SK-N-SH treated with all-trans-retinoic acid at 6 μM for 48 hours (cell line): ENCODE data around the gene EBF3.

Source experiments
- ATAC-seq: fragments of 200-7000 bp; cut with Tn5 transposase; 3 replicates; pipeline ENCODE4 v1.9.1; 2020; ENCODE audit warnings: mild to moderate bottlenecking, moderate library complexity
- ARNTL ChIP-seq: fragments of 450-650 bp; formaldehyde crosslinking; IDR thresholded peaks from 2 replicates; pipeline ENCODE4 v1.5.0; 2020; ENCODE audit warnings: low read depth, mild to moderate bottlenecking, moderate library complexity, borderline replicate concordance
- BACH2 ChIP-seq: fragments of 250-450 bp; sonication (Bioruptor Pico); IDR thresholded peaks from 2 replicates; pipeline ENCODE4 v1.9.0; 2021; ENCODE audit warnings: mild to moderate bottlenecking, borderline replicate concordance
- CREB5 ChIP-seq: fragments of 250-450 bp; sonication (Bioruptor Pico); IDR thresholded peaks from 2 replicates; pipeline ENCODE4 v1.5.1; 2020; ENCODE audit warnings: low read depth, mild to moderate bottlenecking, moderate library complexity
- ESRRG ChIP-seq: fragments of 250-450 bp; sonication (Bioruptor Pico); IDR thresholded peaks from 2 replicates; pipeline ENCODE4 v1.6.1; 2021; ENCODE audit warnings: mild to moderate bottlenecking
- GLIS3 ChIP-seq: fragments of 250-450 bp; sonication (Bioruptor Pico); IDR thresholded peaks from 2 replicates; pipeline ENCODE4 v1.5.0; 2020; ENCODE audit warnings: mild to moderate bottlenecking, moderate library complexity
- PATZ1 ChIP-seq: fragments of 250-450 bp; sonication (Bioruptor Pico); IDR thresholded peaks from 2 replicates; pipeline ENCODE4 v1.8.0; 2020; ENCODE audit warnings: mild to moderate bottlenecking, moderate library complexity, borderline replicate concordance
- PPARA ChIP-seq: fragments of 250-450 bp; sonication (Bioruptor Pico); IDR thresholded peaks from 2 replicates; pipeline ENCODE4 v1.5.0; 2020; ENCODE audit warnings: mild to moderate bottlenecking, borderline replicate concordance
- SNAI2 ChIP-seq: fragments of 250-450 bp; sonication (Bioruptor Pico); IDR thresholded peaks from 2 replicates; pipeline ENCODE4 v1.5.0; 2020; ENCODE audit warnings: mild to moderate bottlenecking, moderate library complexity
- TCF4 ChIP-seq: fragments of 250-450 bp; sonication (Bioruptor Pico); IDR thresholded peaks from 2 replicates; pipeline ENCODE4 v1.8.0; 2021; ENCODE audit warnings: mild to moderate bottlenecking, moderate library complexity, borderline replicate concordance
- TOX ChIP-seq: fragments of 250-450 bp; sonication (Bioruptor Pico); IDR thresholded peaks from 2 replicates; pipeline ENCODE4 v1.8.0; 2021; ENCODE audit warnings: mild to moderate bottlenecking, moderate library complexity, borderline replicate concordance
- ZC3H10 ChIP-seq: fragments of 250-450 bp; sonication (Bioruptor Pico); IDR thresholded peaks from 2 replicates; pipeline ENCODE4 v1.5.1; 2021; ENCODE audit warnings: mild to moderate bottlenecking, moderate library complexity
- ZFP3 ChIP-seq: fragments of 250-450 bp; sonication (Bioruptor Pico); IDR thresholded peaks from 2 replicates; pipeline ENCODE4 v1.5.0; 2020; ENCODE audit warnings: mild to moderate bottlenecking, moderate library complexity
- ZFP30 ChIP-seq: fragments of 450-650 bp; formaldehyde crosslinking; IDR thresholded peaks from 2 replicates; pipeline ENCODE4 v1.5.0; 2022; ENCODE audit warnings: mild to moderate bottlenecking, moderate library complexity
- ZNF565 ChIP-seq: fragments of 450-650 bp; formaldehyde crosslinking; conservative IDR thresholded peaks from 2 replicates; pipeline ENCODE4 v1.5.0; 2020; ENCODE audit warnings: low read depth, mild to moderate bottlenecking, moderate library complexity
- ZNF70 ChIP-seq: fragments of 450-650 bp; formaldehyde crosslinking; IDR thresholded peaks from 2 replicates; pipeline ENCODE4 v1.5.0; 2020; ENCODE audit warnings: mild to moderate bottlenecking, moderate library complexity
- ZNF8 ChIP-seq: fragments of 450-650 bp; formaldehyde crosslinking; IDR thresholded peaks from 2 replicates; pipeline ENCODE4 v1.5.0; 2020; ENCODE audit warnings: mild to moderate bottlenecking, moderate library complexity
- TF ChIP-seq, protein P1 (sequence below): fragments of 250-450 bp; sonication (Bioruptor Pico); IDR thresholded peaks from 2 replicates; pipeline ENCODE4 v1.5.0; 2020; ENCODE audit warnings: mild to moderate bottlenecking, moderate library complexity
- TF ChIP-seq, protein P2 (sequence below): fragments of 250-450 bp; sonication (Bioruptor Pico); IDR thresholded peaks from 2 replicates; pipeline ENCODE4 v1.5.1; 2021; ENCODE audit warnings: mild to moderate bottlenecking, moderate library complexity
- TF ChIP-seq, protein P3 (sequence below): fragments of 250-450 bp; sonication (Bioruptor Pico); IDR thresholded peaks from 2 replicates; pipeline ENCODE4 v1.8.0; 2021; ENCODE audit warnings: low read depth, mild to moderate bottlenecking, moderate library complexity, borderline replicate concordance

Gene EBF3

GRCh38 chr10:129865960-129866359 is 98.1 kb downstream of the EBF3 start:
- ATAC-seq: no peak
- TF ChIP-seq, protein P1, sequence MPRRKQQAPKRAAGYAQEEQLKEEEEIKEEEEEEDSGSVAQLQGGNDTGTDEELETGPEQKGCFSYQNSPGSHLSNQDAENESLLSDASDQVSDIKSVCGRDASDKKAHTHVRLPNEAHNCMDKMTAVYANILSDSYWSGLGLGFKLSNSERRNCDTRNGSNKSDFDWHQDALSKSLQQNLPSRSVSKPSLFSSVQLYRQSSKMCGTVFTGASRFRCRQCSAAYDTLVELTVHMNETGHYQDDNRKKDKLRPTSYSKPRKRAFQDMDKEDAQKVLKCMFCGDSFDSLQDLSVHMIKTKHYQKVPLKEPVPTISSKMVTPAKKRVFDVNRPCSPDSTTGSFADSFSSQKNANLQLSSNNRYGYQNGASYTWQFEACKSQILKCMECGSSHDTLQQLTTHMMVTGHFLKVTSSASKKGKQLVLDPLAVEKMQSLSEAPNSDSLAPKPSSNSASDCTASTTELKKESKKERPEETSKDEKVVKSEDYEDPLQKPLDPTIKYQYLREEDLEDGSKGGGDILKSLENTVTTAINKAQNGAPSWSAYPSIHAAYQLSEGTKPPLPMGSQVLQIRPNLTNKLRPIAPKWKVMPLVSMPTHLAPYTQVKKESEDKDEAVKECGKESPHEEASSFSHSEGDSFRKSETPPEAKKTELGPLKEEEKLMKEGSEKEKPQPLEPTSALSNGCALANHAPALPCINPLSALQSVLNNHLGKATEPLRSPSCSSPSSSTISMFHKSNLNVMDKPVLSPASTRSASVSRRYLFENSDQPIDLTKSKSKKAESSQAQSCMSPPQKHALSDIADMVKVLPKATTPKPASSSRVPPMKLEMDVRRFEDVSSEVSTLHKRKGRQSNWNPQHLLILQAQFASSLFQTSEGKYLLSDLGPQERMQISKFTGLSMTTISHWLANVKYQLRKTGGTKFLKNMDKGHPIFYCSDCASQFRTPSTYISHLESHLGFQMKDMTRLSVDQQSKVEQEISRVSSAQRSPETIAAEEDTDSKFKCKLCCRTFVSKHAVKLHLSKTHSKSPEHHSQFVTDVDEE: no peak
- TF ChIP-seq, protein P2, sequence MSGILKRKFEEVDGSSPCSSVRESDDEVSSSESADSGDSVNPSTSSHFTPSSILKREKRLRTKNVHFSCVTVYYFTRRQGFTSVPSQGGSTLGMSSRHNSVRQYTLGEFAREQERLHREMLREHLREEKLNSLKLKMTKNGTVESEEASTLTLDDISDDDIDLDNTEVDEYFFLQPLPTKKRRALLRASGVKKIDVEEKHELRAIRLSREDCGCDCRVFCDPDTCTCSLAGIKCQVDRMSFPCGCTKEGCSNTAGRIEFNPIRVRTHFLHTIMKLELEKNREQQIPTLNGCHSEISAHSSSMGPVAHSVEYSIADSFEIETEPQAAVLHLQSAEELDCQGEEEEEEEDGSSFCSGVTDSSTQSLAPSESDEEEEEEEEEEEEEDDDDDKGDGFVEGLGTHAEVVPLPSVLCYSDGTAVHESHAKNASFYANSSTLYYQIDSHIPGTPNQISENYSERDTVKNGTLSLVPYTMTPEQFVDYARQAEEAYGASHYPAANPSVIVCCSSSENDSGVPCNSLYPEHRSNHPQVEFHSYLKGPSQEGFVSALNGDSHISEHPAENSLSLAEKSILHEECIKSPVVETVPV (CRISPR knock-in tag): no peak
- TF ChIP-seq ARNTL (CRISPR knock-in tag) (no peak), ZFP3 (CRISPR knock-in tag) (no peak), ZC3H10 (no peak)

DNA sequence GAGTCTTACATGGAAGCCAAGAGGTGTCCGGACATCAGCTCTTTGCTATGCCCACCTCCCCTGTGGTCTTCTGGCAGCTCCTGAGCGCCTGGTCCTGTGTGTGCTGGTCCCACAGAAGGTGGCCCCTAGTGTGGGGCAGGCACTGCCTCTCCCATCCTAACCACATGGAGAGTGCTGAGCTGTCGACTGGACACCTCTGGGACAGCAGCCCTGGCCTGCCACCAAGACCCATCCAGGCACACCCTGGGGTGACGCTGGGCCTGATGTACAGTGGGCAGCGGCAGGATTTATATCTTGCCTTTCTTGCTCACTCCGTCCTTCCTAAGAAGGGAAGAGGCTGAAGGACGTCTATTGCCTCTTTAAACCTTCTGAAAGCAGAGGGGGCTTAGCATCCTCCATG is 98.7 kb downstream of the EBF3 start:
- TF ChIP-seq SNAI2 (CRISPR knock-in tag): no peak
- TF ChIP-seq BACH2: no peak
- TF ChIP-seq ESRRG (CRISPR knock-in tag): no peak
- no peak for TF ChIP-seq TCF4
- no peak for TF ChIP-seq ZNF8
- TF ChIP-seq GLIS3 (CRISPR knock-in tag): no peak
- no peak for TF ChIP-seq ARNTL (CRISPR knock-in tag)
- no peak for TF ChIP-seq ZNF70
- TF ChIP-seq ZFP3 (CRISPR knock-in tag): no peak
- TF ChIP-seq PPARA (CRISPR knock-in tag): no peak
- TF ChIP-seq, protein P2 (CRISPR knock-in tag): no peak
- no peak for TF ChIP-seq CREB5 (CRISPR knock-in tag)
- no peak for TF ChIP-seq TOX (CRISPR knock-in tag)
- no peak for TF ChIP-seq ZNF565 (CRISPR knock-in tag)
- no peak for TF ChIP-seq ZFP30 (CRISPR knock-in tag)
- TF ChIP-seq, protein P3, sequence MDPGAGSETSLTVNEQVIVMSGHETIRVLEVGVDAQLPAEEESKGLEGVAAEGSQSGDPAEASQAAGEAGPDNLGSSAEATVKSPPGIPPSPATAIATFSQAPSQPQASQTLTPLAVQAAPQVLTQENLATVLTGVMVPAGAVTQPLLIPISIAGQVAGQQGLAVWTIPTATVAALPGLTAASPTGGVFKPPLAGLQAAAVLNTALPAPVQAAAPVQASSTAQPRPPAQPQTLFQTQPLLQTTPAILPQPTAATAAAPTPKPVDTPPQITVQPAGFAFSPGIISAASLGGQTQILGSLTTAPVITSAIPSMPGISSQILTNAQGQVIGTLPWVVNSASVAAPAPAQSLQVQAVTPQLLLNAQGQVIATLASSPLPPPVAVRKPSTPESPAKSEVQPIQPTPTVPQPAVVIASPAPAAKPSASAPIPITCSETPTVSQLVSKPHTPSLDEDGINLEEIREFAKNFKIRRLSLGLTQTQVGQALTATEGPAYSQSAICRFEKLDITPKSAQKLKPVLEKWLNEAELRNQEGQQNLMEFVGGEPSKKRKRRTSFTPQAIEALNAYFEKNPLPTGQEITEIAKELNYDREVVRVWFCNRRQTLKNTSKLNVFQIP: no peak
- TF ChIP-seq ZC3H10: no peak
- TF ChIP-seq, protein P1: no peak
- no peak for TF ChIP-seq PATZ1 (CRISPR knock-in tag)
- TF ChIP-seq, all 23 proteins: peak for 0
- no peak for ATAC-seq
